HG02840 (cell line): Measurements from ENCODE around the gene CTNNA2.
"Not testable (repeated sequence)": the region's sequence is repeated elsewhere in the genome, so short reads cannot be mapped to it uniquely, and the experiment has no call there.

ENCODE experiments used
- ATAC-seq: cut with Tn5 transposase; IDR thresholded peaks from one replicate; pipeline ENCODE4 v1.9.1; 2021; ENCODE audit warnings: mild to moderate bottlenecking, moderate library complexity, moderate number of reproducible peaks; ENCODE audit not compliant: unreplicated experiment, low FRiP score

Gene CTNNA2

DNA sequence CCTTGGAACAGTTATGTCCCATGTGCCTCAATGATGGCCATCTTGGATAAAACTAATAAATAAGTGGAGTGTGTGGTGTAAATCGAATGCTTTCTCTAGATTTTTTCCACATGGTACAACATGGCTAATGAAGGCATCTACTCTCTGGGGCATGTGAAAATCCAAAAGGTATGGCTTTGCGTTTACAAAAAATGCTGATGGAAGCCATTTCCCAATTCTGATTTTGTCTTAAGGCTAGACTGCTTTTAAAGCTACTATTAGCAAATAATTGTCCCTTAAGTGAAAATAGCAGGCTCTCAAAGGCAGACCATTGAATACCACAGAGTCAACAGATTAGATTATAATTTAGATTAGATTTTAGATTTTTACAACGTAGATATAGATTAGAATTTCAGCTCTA is 608.0 kb downstream of the CTNNA2 start:
- ATAC-seq, result no peak

DNA sequence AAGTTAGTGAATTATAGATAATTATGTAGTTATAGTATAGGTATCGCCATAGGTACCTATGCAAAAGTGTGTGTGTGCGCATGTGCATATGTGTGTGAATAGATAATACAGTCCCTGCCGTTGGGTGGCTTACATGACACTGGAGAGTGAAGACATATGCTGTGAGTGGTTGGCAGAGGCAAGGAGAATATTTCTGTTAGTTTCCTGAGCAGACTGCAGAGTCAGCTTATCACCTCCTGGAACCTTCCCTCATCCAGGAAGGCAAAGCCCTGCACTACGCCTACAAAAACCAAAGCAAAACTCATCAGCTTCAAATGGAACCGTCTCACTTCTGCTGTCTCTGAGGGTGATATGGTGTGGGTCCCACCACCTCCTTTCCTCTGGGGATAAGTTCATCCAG is 609.8 kb downstream of the CTNNA2 start:
- no peak for ATAC-seq

DNA sequence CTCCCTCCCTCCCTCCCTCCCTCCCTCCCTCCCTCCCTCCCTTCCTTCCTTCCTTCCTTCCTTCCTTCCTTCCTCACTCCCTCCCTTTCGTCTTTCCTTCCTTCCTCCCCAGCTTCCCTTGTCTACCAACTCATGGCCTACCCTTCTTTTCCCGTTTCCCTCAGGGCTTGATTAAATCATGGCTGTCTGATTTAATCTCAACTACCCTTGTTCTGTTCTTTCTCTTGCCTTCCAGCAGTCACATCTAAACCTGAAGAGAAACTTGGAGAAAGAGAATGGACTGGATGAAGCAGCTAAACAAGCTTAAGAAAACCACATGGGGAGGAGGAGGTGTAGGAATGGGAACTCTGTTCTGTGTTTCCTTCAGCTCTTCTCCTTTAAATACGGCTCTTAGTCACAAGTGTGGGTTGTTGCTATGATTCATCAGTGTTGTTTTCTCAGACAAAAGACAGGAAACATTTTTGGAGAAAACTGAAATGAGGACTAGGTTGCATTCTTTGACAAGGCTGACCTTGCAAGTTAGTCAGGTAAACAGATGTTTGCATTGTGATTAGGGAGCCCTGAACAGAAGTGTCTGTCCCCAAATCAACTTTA is 613.8 kb downstream of the CTNNA2 start:
- no peak for ATAC-seq

- no peak for ATAC-seq
Measured at GRCh38 chr2:80128080-80128479, 615.2 kb downstream of the CTNNA2 start.

DNA sequence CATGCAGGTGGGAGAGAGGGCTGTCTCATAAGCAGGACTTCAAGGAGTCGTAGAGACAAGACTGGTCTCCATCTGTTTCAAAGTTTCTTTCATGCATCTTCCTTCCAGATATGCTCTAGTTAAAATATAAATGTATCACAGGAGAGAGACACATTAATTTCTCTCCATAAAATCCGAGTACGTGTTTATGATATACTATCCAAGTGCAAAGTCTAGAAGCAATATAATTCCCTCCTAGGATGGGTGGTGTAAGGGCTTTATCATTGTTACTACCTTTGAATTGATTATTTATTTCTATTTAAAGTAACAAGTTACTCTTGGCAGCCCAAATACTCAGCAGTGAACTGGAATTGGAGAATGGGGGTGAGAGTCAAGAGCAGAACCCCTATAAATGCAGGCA is 619.4 kb downstream of the CTNNA2 start:
- no peak for ATAC-seq

DNA sequence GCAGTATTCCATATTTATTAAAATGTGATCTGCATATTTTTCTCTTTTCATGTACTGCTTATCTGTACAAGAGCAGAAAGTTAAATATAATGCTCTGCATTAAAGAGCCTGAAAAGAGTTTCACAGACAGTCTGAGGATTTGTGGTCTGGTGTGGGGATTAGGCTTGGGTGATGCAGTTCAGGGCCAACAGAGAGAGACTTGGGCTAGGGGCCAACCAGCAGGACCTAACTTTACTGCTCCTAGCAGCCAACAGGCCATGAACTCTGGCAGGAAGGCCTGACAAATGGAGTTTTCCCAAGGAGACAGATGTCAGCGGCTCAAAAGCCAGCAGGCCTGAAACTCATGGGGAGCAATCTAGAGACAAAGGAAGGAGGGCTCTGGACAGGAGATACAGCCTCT is 622.1 kb downstream of the CTNNA2 start:
- no peak for ATAC-seq

- ATAC-seq, result no peak
Measured at GRCh38 chr2:80136338-80136737, 623.5 kb downstream of the CTNNA2 start.

- no peak for ATAC-seq
Measured at GRCh38 chr2:80139001-80139400, 626.1 kb downstream of the CTNNA2 start.

- no peak for ATAC-seq
Measured at GRCh38 chr2:80141007-80141726, 628.3 kb downstream of the CTNNA2 start.

- no peak for ATAC-seq
Measured at GRCh38 chr2:80145499-80145898, 632.6 kb downstream of the CTNNA2 start.

- ATAC-seq, result not testable (repeated sequence)
Measured at GRCh38 chr2:80146757-80147156, 633.9 kb downstream of the CTNNA2 start.

- ATAC-seq, result no peak
Measured at GRCh38 chr2:80147690-80148089, 634.8 kb downstream of the CTNNA2 start.

- ATAC-seq, result no peak
Measured at GRCh38 chr2:80148906-80149305, 636.1 kb downstream of the CTNNA2 start.

DNA sequence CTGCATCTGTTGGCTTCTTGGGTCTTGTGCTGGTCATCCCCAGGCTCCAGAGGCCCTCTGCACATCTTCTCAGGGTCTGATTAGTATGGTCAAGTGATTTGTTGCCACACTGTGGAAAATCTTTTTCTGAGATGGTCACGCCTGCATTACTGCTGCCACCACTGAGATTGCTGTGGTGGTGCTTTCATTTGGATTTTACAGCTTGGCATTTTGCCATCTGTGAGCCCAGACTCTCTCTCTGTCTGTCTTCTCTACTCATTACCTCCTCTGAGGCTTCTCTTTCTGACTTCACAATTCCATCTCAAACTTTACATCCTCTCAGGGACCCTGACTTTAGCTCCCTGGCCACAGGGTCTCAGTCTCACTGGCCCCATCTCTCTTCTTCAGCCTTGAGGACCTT is 637.1 kb downstream of the CTNNA2 start:
- no peak for ATAC-seq

DNA sequence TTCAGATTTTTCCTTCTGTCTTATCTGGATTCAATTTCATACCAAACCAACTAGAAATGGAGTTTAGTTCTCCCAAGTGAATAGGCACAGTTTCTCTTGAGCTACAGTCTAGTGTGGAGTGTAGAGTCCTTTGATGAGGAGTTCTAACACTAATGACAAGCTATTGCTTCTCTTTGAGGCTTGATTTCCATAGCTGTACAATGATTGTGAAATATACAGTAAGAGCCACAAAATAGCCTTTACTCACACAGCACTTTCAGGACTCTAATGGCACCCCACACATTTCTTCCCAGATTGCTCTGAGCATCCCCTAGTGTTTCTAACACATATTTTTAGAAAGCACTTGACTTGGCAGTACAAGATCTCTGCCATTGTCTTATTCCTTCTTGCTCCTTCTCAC is 638.4 kb downstream of the CTNNA2 start:
- ATAC-seq, result no peak

DNA sequence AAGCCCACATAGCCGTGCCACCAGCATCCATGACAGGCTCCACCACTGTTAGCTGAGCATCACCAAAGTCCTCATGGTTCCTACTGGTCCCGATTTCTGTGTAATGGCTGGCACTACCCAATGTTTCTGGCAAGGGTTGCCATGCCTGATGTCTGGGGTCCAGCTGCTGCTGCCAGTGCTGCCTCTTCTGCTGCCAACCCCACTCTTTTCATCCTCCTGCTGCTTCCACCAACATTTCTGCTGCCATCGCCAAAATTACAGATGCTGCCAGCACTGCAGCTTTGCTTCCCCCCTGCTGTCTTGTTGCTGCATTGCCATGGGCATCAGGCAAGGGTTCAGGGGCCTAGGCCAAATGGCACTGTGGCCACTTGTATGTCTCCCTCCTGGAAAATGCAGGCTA is 638.8 kb downstream of the CTNNA2 start:
- ATAC-seq, result no peak

DNA sequence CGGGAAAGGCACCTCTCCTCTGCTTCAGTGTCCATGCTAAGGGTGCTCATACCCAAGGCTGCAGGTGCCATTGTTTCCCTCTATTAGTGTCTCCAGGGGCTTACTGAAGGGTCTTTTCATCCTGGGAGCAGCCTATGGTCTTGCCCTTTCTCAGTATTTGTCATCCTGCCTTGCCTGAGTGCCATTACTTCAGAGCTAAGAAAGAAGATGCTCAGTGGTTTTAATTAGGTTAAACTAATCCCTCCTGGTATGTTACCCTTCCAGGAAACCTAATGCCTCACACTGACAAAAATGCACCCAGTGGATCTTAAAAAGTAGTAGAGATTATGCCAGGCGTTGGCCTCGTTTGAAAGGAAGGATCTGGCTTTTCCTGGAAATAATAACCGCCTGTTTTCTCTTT is 640.3 kb downstream of the CTNNA2 start:
- ATAC-seq, result no peak

- ATAC-seq, result no peak
Measured at GRCh38 chr2:80153768-80154167, 640.9 kb downstream of the CTNNA2 start.

GRCh38 chr2:80154231-80154915 is 641.5 kb downstream of the CTNNA2 start:
- no peak for ATAC-seq

- no peak for ATAC-seq
Measured at GRCh38 chr2:80164375-80164774, 651.5 kb downstream of the CTNNA2 start.

DNA sequence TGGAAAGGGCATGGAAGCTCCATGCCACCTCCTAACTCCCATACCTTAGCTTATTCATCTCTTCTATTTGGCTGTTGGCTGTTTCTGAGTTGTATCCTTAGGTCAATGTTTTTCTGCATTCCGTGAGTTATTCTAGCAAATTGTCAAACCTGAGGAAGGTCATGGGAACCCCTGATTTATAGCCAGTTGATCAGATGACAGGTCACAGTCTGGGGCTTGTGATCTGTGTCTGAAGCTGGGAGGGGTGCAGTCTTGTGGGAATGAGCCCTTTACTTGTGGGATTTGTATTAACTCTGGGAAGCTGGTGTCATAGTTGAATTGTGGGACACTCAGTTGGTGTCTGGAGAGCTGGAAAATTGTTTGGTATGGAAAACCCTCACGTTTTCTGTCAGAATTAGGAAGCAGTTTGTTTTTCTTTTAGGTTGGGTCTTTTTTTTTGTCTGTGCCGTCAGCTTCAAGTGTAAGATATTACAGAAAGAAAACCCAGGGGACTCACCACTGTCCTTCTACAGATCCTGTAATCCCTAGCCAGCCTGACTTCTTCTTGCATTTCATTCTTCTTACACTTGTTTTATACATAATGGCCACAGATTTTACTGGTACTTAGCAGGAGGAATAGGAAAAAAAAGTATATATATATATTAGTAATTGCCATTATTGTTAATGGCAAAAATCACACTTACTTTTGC is 653.8 kb downstream of the CTNNA2 start:
- ATAC-seq, result no peak
